Stimulated activated CD4-positive, alpha-beta T cell treated with anti-CD3 and anti-CD28 coated beads, Interleukin-2, amount 100 ng/mL, for 4 hours (primary cell): ENCODE data around the gene RUSF1.

Source experiments
- DNase-seq: peaks from one replicate; pipeline ENCODE4 v3.0.0-alpha.2; 2020; ENCODE audit warnings: low read depth

Gene RUSF1

DNA sequence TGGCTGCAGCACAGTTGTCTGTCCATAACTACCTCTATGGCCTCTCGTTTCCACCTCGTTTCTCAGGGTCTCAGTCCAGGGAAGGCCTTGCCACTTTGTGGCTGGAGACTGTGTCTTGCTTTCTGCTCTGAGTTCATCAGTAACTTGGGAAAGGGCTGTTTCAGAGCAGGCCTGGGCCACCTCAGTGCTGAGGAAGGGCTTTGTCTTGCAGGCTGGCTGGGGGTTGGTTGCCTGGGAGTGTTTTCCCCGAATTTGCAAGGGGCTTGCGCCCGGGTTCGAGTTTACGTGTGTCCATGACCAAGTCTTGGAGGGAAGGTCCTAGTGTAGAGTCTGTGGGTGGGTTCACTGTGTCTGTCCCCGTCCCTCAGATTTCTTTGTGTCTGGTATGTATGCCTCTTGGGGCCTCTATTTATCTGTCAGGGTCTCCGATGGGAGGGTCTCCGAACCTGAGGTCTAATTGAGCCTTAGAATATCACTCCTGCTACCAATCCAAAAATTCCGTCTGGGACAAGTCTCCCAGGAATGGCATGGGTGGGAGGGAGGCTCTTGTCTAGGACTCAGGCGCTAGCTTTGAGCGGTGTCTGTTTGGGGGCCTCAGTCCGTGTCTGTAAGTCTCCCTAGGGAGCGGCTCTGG lies 36.8 kb downstream of the RUSF1 start:
- DNase-seq, result no peak

DNA sequence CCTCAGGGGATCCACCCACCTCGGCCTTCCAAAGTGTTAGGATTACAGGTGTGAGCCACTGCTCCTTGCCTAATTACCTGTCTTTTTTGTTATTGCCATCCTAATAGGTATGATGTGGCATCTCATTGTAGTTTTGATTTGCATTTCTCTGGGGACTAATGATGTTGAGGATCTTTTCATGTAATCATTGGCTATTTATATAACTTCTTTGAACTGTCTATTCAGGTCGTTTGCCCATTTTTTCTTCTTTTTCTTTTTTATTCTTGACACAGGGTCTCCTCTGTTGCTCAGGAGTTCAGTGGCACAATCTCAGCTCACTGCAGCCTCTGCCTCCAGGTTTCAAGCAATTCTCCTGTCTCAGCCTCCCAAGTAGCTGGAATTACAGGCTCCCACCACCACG lies 37.6 kb downstream of the RUSF1 start:
- no peak for DNase-seq

DNA sequence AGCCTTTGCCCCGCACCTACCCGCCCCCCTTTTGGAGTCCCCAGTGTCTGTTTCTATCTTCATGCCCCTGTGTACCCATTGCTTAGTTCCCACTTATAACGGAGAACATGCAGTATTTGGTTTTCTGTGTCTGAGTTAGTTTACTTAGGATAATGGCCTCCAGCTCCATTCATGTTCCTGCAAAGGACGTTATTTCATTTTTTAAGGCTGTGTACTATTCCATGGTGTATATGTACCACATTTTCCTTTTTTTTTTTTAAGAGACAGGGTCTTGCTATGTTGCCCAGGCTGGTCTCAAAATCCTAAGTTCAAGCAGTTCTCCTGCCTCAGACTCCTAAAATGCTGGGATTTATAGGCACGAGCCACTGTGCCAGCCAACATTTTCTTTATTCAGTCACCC lies 40.3 kb downstream of the RUSF1 start:
- DNase-seq, result no peak

DNA sequence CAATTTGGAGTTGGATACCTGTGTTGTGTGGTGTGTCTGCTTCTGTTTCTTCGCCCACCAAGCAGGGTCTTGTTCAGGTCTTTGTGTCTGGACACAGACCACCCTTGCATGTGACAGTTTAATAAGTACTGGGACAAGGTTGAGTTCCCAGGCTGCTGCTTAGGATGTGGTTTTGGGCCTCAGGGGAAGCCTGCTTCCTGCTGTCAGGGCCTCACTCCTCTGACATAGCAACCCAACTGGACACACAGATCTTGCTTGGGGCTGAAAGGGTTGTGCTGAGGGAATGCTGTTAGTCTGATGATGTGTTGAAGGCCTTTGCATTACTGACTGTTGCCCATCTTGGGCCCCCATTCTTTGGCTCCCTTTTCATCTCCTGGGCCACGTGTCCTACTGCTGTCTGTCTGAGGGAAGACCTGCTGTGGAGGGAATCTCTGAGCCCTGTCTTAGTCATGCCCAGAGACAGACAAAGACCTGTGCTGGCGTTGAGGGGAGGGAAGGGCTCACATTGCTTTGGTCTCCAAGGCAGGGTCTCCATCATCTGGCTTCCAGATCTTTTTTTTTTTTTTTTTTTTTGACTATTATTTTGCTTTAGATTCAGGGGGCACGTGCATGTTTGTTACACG lies 40.9 kb downstream of the RUSF1 start:
- no peak for DNase-seq

DNA sequence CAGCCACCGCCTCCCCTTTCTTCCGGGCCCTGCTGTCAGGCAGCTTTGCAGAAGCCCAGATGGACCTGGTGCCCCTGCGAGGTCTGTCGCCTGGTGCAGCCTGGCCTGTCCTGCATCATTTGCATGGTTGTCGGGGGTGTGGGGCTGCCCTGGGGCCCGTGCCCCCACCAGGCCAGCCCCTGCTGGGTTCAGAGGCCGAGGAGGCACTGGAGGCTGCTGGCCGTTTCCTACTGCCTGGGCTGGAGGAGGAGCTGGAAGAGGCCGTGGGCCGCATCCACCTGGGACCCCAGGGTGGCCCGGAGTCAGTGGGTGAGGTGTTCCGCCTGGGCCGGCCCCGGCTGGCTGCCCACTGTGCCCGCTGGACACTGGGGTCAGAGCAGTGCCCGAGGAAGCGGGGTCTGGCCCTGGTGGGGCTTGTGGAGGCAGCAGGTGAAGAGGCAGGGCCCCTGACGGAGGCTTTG lies 41.8 kb downstream of the RUSF1 start:
- DNase-seq, result no peak

DNA sequence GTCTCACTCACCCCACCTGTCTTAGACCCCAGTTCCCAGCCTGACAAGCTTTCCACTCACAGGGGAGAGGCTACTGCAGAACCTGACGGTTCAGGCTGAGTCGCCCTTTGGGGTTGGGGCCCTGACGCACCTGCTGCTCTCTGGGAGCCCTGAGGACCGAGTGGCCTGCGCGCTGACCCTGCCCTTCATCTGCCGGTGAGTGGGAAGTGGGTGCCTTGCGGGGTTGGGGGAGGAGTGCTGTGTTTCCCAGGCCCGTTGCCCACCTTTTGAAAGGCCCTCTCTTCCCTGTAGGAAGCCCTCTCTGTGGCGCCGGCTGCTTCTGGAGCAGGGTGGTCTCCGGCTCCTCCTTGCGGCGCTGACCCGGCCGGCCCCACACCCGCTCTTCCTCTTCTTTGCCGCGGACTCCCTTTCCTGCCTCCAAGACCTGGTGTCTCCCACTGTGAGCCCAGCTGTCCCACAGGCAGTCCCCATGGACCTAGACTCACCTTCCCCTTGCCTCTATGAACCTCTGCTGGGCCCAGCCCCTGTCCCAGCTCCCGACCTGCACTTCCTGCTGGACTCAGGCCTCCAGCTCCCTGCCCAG lies 42.3 kb downstream of the RUSF1 start:
- no peak for DNase-seq

DNA sequence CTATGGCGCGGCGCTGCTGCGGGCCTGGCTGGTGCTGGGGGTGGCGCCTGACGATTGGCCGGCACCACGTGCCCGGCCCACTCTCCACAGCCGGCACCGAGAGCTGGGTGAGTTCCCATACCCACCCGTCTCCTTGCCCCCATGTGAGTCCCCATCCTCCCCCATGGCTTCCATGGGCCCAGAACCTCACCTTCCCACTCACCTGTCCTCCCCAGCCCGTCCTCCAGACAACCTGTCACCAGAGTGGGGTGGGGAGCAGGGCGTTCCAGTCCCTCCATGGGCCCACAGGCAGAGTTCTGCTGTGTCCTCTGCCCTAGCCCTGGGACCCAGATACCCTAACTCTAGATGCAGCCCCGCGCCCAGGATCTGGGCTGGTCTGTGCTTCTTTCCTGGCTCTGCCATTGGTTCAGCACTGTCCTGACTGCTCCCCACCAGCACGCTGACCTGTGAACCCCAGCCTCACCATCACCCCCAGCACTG lies 43.4 kb downstream of the RUSF1 start:
- no peak for DNase-seq

DNA sequence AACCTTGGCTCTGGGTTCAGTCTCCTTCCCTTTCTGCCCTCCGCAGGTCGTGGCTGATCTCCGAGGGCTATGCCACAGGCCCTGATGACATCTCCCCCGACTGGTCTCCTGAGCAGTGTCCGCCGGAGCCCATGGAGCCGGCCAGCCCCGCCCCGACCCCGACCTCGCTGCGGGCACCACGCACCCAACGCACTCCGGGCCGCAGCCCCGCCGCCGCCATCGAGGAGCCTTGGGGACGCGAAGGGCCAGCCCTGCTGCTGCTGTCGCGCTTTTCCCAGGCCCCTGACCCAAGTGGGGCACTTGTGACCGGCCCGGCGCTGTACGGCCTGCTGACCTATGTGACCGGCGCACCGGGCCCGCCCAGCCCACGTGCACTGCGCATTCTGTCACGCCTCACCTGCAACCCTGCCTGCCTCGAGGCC lies 43.8 kb downstream of the RUSF1 start:
- no peak for DNase-seq

DNA sequence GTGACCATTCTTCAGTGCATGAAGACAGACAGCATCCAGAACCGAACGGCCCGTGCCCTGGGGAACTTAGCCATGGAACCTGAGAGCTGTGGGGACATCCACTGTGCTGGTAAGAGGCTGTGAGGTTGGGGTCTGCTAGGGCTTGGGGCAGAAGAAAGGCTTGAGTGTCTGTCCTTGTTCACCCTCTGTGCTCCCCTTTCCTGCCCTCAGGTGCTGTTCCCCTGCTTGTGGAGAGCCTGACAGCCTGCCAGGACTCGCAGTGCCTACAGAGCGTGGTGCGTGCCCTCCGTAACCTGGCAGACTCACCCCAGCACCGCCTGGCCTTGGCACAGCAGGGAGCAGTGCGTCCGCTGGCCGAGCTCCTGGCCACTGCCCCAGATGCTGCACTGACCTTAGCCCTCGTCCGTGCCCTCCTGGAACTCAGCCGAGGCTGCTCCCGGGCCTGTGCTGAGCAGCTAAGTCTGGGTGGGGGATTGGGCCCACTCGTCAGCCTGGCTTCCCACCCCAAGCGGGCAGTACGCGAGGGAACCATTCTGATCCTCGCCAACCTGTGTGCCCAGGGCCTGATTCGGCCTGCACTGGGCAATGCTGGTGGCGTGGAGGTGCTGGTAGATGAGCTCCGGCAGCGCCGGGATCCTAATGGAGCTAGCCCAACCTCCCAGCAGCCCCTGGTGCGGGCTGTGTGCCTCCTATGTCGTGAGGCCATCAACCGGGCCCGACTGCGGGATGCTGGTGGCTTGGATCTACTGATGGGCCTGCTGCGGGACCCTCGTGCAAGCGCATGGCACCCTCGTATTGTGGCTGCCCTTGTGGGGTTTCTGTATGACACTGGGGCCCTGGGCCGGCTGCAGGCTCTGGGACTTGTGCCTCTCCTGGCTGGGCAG lies 46.0 kb downstream of the RUSF1 start:
- no peak for DNase-seq

DNA sequence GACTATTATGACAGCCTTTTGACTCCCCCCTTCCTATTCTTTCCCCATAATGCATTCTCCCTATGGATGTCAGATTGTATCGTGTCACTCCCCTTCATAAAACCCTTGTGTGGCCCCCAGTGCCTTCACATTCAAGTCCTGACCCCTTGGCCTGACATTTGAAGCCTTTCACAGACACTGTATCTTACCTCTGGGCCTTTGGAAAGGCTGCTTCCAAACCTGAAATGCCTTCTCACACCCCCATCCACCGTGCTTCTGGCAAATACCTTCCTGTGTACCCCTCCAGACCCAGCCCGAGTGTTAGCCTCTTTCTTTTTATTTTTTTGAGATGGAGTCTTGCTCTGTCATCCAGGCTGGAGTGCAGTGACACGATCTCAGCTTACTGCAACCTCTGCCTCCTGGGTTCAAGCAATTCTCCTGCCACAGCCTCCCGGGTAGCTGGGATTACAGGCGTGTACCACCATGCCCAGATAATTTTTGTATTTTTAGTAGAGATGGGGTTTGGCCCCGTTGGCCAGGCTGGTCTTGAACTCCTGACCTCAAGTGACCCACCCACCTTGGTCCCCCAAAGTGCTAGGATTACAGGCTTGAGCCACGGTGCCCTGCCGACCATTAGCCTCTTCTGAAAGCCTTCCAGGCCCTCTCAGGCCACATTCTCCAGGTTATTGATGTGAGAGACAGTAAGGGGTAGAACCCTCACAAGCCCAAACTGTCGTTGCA lies 46.8 kb downstream of the RUSF1 start:
- DNase-seq, result no peak

DNA sequence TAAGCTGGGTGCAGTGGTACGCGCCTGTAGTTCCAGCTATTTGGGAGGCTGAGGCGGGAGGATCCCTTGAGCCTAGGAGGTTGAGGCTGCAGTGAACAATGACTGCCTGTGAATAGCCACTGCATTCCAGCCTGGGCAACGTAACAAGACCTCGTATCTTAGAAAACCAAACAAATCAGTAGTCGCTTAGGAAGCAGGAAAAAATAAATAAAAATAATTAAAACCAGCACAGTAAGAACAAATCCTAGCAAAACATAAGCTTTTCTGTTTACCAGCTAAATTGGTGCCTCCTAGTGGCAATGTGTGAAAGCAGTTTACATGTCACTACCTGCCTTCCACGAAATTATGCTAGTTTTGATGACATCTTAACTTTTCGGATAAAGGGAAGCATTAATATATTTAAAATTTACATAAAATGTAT lies 47.6 kb downstream of the RUSF1 start:
- DNase-seq, result no peak

DNA sequence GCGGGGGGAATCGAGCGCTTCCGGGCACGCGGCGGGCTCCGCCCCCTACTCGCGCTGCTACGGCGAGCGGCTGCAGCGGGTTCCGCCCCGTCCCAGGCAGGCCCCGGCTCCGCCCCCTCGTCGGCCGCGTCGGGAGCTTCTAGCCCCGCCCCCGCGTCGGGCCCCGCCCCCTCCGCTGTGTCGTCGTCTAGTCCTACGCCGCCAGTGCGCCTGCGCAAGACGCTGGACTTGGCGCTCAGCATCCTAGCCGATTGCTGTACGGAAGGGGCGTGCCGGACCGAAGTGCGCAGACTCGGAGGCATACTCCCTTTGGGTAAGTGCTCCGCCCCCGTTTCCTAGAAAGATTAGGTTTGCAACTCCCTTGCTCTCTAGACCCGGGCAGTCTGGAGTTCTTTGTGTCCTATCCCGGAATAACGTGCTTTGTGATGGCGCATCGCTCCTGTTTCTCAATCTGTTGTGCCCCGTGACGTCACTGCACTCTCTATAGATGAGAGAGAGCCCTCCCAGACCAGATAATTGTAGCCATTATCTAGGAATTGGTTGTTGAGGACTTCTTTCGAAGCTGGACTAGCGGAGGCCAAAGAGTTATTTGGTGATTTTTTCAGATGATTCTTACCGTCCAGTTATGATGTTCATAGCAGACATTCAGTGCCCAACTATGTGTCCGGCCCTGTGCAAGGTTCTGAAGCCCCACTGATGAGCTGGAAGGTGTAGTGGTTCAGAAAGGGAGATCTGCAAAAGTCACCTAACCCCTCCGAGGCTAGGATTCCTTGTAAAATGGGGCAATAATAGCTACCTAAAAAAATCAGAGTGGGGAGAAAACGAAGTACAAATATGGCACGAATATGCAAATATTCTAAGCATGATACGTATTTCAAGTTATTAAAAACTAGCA lies 48.3 kb downstream of the RUSF1 start:
- DNase-seq, result peak; percentile 100

DNA sequence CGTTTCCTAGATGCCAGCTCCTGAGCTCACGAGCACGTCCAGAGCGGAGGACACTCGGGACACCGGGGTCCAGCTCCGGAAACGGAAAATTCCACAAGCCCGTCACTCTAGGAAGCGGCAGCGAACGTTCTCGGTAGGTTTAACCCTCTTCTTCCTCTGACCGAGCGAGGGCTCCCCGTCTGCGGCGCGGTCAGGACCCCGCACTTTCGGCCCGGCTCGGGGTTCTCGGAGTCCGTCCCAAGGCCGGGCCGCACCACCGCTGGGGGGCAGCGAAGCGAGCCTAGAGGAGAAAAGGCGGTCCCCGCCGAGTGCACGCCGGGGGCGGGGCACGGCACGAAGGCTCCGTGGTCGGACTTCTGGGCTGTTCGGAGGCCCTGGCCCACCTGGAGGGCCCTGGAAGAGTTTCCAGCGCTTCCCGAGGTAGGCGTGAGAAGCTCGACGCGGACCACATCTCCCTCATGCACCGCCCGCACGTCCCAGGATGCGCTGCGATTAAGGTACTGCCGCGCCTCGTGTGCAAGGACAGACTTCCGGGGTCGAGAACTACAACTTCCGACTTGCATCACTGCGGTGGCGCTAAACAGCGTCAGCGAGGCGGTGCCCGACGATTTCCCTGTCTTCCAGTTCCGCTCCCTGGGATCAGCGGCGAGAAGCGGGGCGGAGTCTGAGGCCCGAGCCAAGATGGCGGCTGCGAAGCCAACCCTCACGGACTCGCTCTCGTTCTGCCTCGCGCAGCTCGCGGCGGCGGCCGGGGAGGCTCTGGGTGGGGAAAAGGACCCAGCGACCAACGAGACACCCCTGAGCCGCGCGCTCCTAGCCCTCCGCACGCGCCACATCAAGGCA lies 49.1 kb downstream of the RUSF1 start, which contains the start of gene ARMC5:
ARMC5 (plus strand) TSS at position 658 of the 843 bp plus-strand sequence; CDS start at position 682, 24 bp downstream.
- peak; percentile 96 for DNase-seq

DNA sequence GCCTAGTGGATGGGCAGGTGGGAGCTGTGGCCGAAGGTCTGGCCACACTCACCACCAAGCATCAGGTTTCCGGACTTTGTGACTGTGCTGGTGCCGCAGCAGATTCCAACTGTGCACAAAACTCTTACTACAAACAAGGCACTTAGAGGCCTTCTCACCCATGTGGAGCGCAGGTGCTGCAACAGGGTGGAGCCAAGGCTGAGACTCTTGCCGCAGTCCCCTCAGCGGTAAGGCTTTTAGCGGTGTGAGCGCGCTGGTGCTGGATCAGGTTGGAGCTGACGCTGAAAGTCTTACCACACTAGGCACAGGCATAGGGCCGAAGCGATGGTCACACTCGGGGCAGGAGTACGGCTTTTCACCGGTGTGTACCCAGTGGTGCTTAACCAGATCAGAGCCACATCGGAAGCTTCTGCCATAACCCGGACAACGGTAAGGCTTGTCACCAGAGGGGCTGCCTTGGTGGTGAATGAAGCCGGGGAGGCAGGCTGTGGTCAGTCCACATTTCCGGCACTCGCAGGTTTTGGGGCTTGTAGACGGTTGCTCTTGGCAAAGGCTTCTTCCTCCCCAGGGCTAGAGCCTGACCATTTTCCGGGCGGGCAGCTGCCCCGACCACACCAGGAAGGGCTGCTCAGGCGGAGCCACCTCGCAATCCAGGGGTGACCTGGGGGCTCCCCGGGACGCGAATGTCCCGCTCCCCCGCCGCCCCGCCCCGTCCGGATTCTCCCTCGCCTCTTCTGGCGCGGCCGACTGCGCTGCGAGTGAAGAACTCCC lies 49.9 kb downstream of the RUSF1 start:
- no peak for DNase-seq

DNA sequence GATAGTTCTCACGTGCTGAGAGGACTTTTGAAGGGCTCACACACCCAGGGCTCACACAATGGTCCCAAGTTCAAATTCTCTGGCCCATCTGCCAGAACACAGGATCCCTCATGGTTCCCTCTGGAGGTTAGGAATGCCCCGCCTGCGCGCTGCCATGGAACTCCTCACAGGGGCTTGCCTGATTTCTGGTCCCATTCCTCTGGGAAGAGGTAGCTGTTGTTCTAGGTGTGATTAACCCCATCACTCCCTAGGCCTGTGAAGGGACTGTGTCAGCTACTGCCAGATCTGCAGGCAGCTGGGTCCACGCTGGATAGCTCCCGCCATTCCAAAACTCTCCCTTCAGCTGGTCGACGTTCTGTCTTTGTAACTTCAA lies 51.2 kb downstream of the RUSF1 start:
- no peak for DNase-seq

DNA sequence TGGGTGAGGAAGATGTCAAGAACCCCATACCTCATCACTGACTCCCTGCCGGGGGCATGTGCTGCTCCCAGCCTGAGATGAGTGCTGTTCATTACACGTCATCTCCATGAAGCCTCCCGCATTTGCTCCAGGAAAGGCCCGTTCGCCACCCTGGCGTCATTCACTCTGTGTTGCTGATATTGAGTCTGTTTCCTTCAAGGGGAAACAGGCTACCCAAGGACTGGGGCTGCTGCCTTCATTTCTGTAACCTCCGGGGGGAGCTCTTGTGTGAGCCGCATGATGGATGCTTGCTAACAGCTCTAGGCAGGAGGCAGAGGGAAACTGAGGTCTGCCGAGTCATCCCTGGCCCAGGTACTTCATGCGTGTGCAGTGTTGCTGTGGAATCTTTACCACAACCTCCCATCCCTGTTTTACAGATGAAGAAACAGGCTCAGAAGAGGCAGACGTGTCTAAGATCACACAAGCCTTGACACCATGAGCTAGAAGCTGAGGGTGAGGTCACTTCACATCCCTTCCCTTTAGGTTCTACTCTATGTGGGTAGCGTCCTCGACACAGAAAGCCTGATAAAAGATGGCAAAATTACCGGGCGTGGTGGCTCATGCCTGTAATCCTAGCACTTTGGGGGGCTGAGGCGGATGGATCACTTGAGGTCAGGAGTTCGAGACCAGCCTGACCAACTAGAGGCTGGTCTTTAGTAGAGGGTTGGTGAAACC lies 52.4 kb downstream of the RUSF1 start:
- no peak for DNase-seq

DNA sequence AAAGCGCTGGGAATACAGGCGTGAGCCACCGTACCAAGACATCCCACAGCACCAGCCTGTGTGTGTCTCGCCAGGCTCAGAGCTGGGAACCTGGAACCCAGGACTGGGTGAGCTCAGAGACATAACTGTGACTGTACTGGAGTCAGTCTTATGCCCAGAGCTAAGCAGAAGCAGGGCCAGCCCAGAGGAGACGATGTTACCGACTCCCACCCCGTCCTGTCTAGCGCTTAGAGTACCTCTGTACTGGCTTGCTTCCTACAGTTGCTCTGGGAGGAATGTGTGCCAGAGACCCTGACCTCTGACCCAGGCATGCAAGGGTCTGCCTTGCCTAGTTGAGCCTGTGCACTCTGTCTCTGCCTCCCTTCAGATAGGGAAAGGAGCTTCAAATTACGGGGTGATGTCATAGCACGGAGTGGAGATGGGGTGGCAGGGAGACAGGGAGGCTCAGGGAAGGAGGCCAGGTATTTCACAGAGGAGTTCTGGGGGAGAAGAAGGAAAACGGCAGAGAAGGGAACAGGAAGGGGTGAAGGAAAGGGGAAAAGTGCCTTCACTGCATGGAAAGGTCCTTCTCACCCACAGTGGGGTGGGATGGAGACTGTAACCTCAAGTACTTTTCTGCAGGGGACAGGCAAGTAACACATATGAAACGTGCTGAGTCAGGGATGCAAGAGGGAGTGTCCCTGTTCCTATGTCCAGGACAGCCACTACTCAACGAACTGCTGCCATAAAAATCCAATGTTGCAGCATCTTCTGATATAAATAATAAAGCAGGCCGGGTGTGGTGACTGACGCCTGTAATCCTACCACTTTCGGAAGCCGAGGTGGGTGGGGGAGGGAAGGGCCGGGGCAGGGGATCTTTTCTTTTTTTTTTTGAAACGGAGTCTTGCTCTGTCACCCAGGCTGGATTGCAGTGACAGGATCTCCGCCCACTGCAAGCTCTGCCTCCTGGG lies 54.7 kb downstream of the RUSF1 start:
- no peak for DNase-seq
